HG02678 (cell line): Measurements from ENCODE around the gene KIAA1614.

Source experiments
- ATAC-seq: cut with Tn5 transposase; IDR thresholded peaks from one replicate; pipeline ENCODE4 v1.9.1; 2021; ENCODE audit warnings: mild to moderate bottlenecking, moderate library complexity; ENCODE audit not compliant: unreplicated experiment

The KIAA1614 gene

GRCh38 chr1:180925471-180926051 is 12.9 kb downstream of the KIAA1614 start:
- ATAC-seq = no peak

GRCh38 chr1:180926164-180926981 is 13.7 kb downstream of the KIAA1614 start:
- ATAC-seq = peak; percentile 84

DNA sequence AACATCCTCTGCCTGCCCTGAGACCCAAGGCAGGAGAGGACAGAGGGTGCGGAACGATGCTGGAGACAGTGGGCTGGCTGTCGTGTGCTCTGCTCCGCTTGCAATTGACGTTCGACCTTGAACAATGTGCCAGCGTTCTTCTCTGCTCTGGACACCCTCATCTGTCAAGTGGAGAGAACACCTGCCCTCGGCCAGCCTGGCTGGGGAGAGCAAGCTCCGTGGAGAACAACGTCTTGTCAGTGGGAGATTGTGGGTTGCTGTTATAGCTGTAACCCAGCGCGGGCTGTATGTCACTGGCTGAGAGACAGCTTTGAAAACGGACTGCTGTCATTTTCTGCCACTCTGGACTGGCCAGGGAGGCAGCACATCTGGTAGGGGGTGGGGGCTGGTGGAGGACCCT is 14.7 kb downstream of the KIAA1614 start:
- no peak for ATAC-seq

GRCh38 chr1:180927841-180928240 is 15.1 kb downstream of the KIAA1614 start:
- ATAC-seq = no peak

DNA sequence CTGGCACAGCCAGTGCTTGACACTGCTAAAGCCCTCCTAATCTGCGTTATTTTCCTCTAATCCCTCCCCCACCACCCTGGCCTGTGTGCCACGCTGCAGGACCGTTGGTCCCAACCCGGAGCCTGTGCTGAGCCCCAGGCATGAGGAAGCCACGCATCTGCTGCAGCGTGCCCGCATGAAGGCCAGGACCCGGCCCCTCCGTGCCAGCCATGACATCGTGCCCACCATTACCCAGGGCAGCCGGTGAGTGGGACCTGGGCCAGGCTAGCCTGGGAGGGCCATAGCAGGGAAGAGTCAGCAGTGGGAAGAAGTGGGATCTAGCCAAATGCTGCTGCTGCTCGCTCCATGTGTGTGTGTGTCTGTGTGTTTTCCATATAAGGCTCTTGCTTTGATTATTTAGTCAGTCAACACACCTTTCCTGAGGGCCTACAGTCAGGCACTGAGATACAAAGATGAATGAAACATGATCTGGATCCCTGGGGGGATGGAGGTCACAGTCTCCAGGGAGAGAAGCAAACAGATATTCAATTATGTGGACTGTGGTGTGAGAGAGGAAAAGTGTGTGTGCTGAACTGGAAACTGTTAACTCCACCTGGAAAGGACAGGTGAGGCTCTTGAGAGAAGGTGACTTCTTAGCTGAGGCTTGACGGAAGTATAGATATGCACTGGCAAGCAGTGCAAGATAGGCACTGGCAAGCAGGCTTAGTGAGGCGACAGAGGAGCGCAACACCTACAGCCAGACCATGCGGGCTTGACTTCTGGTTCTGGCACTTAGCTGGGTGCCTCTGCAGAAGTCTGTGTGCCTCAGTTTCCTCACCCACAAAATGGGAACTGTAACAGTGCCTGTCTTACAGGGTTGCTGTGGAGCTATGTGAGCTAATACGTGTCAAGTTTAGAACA is 15.9 kb downstream of the KIAA1614 start:
- ATAC-seq = no peak

- ATAC-seq = no peak
Observed at GRCh38 chr1:180929389-180929788, 16.7 kb downstream of the KIAA1614 start.

GRCh38 chr1:180930687-180931086 is 18.0 kb downstream of the KIAA1614 start:
- ATAC-seq = no peak

DNA sequence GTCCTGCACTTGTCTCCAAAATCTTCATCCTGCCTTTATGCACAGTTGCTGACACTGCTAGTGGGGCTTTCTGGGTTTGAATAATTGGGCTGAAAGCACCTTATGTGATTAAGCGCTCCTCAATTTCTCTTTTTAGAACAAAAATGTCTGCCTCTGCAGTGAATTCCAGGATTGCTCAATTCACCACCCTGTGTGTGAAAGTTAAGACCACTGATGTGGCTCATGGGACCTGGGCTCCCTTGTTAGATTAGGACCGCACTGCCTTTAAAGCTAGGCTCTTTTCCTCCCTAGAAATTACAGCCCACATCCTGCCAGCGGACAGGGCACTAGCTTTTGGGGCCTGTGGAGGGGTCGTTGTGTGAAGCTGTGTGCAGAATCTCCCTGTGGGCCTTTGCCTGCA is 18.8 kb downstream of the KIAA1614 start:
- ATAC-seq = no peak

GRCh38 chr1:180932378-180932777 is 19.7 kb downstream of the KIAA1614 start:
- no peak for ATAC-seq

DNA sequence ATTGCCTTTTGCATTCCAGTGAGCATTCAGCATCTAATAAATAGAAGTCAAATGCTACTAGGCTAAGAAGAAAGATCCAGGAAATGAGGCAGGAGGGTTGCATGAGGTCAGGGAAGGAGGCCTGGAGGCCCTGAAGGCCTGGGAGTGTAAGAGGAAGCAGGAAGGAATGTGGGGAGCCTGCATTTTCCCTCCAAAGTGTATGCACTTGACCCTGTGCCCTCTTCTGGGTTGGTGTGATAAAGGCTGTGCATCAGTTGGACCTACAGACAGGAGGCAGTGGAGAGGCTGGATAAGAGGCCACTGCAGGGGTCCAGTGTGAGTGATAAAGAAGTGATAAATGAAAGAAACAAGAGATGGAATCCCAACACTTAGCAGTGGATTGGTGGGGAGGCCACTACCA is 20.4 kb downstream of the KIAA1614 start:
- no peak for ATAC-seq

- no peak for ATAC-seq
Observed at GRCh38 chr1:180934563-180934962, 21.9 kb downstream of the KIAA1614 start.

DNA sequence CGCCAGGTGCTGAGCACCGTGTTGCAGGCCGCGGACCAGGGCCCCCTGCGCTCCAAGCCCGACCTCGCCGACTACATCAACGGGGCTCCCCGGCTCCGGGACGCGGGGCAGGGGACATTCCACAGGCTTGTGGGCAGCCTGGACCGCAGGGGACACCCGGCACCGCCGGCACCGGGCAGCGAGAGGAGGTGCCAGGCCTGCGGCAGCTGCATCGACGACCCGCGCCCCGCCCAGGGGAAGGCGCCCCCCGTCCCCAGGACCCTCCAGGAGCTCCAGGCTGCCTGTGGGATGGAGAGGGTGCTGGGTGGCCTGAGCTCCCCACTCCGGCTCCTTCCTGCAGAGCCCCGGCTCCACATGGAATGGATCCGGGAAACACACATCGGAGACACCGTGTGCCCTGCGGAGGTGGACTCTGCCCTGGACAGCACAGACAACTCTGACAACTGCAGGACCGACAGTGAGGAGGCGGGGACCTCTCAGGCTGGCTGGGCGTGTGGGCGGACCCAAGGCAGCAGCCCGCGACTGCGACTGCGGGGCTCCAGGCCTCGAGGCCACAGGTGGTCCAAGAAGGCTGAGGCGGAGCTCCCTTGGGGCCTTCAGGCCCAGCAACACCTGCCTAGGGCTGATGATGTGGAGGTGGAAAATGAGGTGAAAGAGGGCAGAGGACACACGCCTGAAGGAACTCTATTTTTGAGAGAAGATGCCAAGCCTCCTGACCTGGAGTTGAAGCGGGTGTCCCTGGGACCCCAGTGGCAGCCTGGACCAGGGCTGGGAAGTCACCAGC is 22.8 kb downstream of the KIAA1614 start:
- peak; percentile 71 for ATAC-seq

DNA sequence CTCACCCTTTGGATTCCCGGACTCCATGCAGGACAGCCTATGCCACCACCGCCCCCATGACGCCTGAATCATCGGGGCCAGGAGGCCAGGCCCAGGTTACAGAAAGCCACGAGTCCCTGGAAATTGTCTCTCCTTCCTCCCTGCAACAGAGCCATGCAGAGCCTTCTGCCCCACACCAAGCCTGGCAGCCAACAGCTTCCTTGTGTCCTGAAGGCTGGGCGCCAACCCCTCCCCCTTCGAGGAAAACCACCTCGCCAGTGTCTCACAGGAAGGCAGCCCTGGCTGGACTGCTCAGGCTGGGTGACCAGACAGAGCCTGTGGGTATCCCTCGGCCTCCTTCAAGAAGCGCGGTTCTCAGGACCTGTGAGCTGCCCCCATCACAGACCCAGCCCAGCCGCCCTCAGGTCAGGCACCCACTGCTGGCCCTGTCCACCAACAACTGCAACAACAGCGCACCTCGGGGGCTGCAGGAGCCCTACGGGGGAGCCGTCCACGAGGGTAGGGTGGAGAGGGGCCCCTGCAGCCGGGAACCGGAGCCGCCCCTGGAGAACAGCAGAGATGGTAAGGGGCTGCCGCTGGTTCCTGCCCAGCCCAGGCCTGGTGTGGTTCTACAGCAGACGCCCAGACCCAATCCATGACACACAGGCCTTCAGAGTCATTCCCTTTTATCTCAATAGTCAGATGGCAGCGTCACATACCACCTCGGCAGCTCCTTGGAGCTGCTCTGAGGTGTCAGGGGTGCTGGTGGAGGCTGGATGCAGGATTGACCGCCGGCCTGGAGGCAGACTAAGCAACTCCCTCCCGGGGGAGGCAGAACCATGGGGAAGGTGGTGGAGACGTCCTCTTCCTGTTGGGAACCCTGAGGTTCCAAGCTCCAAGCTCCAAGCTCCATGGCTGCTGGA is 23.7 kb downstream of the KIAA1614 start:
- ATAC-seq = no peak

GRCh38 chr1:180937012-180937372 is 24.3 kb downstream of the KIAA1614 start:
- ATAC-seq = no peak

- no peak for ATAC-seq
Observed at GRCh38 chr1:180937624-180938225, 25.0 kb downstream of the KIAA1614 start.

DNA sequence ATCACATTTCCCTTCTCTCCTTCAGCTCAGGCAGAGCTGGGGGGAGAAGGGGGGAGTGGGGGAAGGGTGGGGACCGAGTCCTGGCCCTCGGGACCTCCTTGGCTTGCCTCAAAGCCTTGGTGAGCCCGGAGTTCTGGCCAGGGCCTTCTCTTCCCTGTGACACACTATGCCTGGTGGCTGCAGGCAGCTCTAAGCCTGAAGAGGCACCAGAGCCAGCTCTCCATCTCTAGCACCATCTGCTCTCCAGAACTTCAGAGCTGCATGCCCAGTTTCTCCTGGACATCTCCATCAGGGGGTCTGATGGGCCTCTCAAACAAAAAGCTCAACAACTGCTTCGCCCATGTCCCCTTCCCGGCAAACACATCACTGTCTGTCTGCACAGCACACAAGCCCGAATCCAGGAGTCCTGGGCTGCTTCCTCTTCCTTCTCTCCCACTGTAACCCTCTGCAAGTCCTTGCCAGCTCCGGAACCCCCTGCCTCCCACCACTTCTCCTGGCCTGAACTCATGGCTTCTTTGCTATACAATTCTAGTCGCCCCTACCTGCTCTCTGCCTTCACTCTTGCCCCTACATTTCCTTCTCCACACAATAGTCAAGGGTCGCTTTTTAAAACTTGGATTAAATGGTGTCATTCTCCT is 26.5 kb downstream of the KIAA1614 start:
- ATAC-seq = no peak

DNA sequence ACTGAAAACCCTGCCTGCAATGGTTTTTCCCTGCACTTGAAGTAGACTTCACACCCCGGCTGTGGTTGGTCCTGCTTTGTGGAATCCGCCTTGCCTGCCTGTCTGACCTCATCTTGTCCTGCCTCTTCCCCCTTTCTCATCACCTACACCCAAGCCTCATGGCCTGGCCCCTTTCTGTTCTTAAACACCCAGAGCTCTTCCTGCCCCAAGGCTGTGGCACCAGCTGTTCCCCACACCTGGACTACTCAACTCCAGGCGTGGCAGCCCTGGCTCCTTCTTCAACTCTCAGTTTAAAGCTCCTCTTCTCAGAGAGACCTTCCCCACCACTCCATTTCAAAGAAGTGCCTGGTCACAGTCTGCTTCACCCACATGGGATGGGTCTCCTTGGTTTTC is 27.0 kb downstream of the KIAA1614 start:
- ATAC-seq = no peak

GRCh38 chr1:180940445-180940844 is 27.7 kb downstream of the KIAA1614 start:
- ATAC-seq = no peak
